Brain microvascular endothelial cell (primary cell): ENCODE results near the gene GAPDH.
A peak's percentile ranks its signal among the peaks of the same experiment; 100 is the strongest.

Experiments
- DNase-seq: peaks from one replicate; pipeline ENCODE4 v3.0.0-alpha.2; 2020
- H3K27ac ChIP-seq: fragments of 250-450 bp; sonication (Bioruptor Pico); 2 replicates; pipeline ENCODE4 v1.5.1; 2020; ENCODE audit warnings: mild to moderate bottlenecking, moderate library complexity
- H3K27me3 ChIP-seq: fragments of 250-450 bp; sonication (Bioruptor Pico); replicated peaks from 2 replicates; pipeline ENCODE4 v1.5.1; 2020; ENCODE audit warnings: mild to moderate bottlenecking
- H3K36me3 ChIP-seq: fragments of 250-450 bp; sonication (Bioruptor Pico); replicated peaks from 2 replicates; pipeline ENCODE4 v1.5.1; 2020; ENCODE audit warnings: mild to moderate bottlenecking
- H3K4me3 ChIP-seq: 2 replicates; pipeline ENCODE4 v1.5.1; 2011; ENCODE audit warnings: low read depth, mild to moderate bottlenecking, control low read depth, low read length, moderate library complexity
- in situ Hi-C: cut with HindIII; loops from 2 replicates; pipeline ENCODE4 v1.10.0; 2017; ENCODE audit warnings: low sequenced_read_pairs, low pct_ligation_motif_present
- TF ChIP-seq, protein P1 (sequence below): IDR thresholded peaks from 2 replicates; pipeline ENCODE4 v1.5.1; 2011; ENCODE audit warnings: low read depth, mild to moderate bottlenecking, moderate library complexity, low read length, control low read depth, inconsistent platforms; ENCODE audit errors: missing control alignments

The GAPDH gene

DNA sequence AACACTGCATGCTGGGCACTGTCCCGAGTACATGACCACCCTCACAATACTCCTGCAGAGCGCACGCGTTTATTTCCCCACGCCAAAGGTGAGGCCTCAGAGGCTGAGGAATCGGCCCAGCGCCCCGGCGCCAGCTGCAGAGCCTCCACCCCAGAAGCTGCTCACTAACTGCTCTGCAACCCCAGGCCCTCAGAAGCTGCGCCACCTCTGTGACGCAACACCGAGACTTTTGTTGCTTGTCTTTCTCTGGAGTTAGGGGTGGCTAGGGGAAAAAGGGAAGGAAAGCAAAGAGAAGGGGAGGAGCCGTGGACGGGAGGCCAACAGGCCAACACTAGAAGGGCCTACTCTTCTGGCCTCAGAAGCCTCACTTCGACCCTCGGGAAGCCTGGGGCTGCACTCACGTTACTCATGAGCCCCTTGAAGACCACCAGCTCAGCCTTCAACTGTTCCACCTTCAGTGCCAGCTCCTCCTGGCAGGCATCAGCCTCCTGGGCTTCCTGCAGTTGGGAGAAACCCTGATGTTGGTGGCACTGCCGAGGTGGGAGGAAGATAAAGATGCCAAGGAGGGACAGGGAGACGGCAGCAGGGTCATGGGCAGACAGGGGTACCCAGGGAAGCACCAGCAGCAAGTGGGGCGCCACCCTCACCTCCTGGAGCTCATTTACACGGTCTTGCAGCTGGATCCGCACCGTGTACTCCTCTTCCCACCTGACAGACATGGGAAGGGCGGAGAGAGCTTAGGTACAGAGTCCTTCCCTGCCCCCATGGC lies 16.2 kb downstream of the GAPDH start:
- H3K27ac ChIP-seq, result no peak overlapping the region
- no peaks in the 10 kb centered on the region for H3K27me3 ChIP-seq
- H3K36me3 ChIP-seq, result peaks cover 13% of the 10 kb centered on the region
- in situ Hi-C loops, result no loop called here
- H3K4me3 ChIP-seq, result no peak overlapping the region
- DNase-seq, result no peak
- TF ChIP-seq, protein P1, sequence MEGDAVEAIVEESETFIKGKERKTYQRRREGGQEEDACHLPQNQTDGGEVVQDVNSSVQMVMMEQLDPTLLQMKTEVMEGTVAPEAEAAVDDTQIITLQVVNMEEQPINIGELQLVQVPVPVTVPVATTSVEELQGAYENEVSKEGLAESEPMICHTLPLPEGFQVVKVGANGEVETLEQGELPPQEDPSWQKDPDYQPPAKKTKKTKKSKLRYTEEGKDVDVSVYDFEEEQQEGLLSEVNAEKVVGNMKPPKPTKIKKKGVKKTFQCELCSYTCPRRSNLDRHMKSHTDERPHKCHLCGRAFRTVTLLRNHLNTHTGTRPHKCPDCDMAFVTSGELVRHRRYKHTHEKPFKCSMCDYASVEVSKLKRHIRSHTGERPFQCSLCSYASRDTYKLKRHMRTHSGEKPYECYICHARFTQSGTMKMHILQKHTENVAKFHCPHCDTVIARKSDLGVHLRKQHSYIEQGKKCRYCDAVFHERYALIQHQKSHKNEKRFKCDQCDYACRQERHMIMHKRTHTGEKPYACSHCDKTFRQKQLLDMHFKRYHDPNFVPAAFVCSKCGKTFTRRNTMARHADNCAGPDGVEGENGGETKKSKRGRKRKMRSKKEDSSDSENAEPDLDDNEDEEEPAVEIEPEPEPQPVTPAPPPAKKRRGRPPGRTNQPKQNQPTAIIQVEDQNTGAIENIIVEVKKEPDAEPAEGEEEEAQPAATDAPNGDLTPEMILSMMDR, result no peak

DNA sequence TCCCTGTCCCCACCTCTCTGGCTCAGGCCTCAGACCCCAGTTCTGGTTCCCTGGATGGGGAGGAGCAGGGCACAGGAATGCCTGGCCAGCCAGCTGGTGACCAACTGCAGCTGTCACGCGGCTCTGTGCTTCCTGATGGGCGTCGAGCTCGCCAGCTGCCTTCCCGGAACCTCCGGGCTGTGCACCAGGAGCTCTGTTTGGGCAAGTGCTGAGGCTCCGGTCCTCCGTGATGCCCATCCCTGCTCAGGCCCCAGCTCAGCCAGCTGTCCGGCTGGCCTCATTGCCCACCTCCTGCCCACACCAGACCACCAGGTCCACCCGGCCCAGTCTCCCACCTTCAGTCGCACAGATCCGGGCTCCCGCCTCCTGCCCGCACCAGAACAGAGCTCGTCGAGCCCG lies 16.7 kb downstream of the GAPDH start:
- Histone ChIP-seq H3K36me3 (peaks cover 8% of the 10 kb centered on the region), H3K4me3 (no peak overlapping the region), H3K27me3 (no peaks in the 10 kb centered on the region), H3K27ac (peak overlapping the region; percentile 63)
- no peak for DNase-seq
- TF ChIP-seq, protein P1, result no peak
- in situ Hi-C loops, result no loop called here

DNA sequence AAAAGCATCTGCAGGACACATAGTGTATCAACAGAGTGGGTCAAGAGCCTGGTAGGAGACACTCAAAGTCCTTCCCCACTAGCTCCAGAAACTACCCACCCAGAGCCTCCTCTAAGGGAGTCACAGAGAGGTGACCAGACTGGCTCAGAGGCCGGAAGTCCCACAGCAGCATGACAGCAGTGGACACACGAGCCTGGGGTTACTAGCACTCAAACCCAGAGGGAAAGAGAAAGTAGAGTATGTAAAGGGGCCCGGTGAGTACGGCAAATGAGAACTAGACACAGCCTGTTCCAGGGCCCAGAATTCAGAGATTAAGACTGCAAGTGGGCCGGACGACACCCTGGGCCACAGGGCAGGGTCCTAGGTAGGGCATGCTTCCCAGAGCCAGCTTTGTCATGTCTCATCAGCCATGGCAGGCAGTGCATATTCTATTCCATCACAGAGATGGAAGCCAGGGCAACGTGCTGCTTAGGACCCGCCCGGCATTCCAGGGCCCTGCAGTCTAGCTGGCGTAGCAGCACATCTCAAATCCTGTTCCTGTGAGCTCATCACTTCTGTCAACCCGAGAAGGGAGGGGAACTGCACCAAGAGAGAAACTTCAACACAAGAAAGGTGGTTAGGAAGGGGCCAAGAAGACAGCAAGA lies 17.3 kb downstream of the GAPDH start:
- peak overlapping the region; percentile 4 for H3K4me3 ChIP-seq
- TF ChIP-seq, protein P1, result no peak
- peak; percentile 75 for DNase-seq
- in situ Hi-C loops, result no loop called here
- peak overlapping the region; percentile 63 for H3K27ac ChIP-seq
- H3K36me3 ChIP-seq, result peaks cover 10% of the 10 kb centered on the region
- no peaks in the 10 kb centered on the region for H3K27me3 ChIP-seq

DNA sequence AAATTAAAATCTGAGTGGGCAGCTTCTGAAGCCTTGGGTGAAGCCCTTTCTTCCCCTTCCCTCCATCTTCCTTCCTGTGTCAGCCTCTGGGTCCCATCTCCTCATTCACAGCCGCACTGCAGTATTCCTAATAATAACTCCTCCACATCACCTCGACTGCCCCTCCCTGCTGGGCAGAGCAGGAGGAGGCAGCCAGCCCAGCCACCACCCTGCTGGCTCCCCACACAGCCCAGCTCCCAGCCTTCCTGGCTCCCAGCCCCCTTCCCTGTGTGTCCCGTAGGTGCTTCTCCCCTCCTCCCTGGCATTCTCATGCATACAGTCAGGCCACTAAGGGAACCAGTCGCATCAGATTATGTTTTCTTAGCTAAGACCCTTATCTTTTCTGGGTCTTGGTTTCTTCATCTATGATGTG lies 17.8 kb downstream of the GAPDH start:
- Histone ChIP-seq H3K4me3 (peak overlapping the region; percentile 4), H3K36me3 (peaks cover 13% of the 10 kb centered on the region), H3K27me3 (no peaks in the 10 kb centered on the region), H3K27ac (peak overlapping the region; percentile 63)
- TF ChIP-seq, protein P1, result no peak
- in situ Hi-C loops, result no loop called here
- no peak for DNase-seq

DNA sequence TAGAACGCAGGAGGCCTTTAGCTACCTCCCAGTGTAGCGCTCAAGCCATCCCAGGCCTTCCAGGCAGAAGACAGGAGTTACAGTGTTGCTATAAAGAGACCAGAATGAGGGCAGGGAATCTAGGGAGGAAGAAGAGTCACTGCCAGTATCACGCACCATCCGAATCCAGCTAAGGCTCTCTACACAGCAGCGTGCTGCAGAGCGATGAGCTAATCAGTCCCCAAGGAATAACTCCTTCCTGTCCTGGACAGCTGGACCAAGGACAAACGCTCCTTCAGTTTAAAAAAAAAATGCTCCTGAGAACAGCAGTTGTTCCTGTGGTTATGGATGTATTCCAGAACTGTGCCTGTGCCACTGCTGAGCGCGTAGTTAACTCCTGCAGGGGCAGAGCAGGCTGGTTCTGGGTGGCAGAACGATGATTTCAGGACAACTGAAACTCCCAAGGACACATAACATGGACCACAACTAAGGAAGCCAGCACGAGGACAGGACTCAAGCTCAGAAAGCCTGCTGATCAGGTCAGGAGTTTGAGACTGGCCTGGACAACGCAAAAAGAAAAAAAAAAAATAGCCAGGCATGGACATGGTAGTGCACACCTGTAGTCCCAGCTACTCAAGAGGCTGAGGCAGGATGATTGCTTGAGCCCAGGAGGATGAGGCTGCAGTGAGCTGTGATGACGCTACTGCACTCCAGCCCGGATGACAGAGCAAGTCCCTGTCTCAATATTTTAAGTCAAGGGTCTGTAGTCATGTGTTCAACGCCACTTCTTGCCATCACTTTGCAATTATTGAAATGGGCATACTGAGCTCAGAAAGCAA lies 18.9 kb downstream of the GAPDH start:
- H3K4me3 ChIP-seq, result no peak overlapping the region
- in situ Hi-C loops, result no loop called here
- peak; percentile 80 for DNase-seq

More for the DNA sequence above, 18.9 kb downstream of the GAPDH start:
- TF ChIP-seq, protein P1, result no peak
- H3K36me3 ChIP-seq, result peaks cover 20% of the 10 kb centered on the region
- no peaks in the 10 kb centered on the region for H3K27me3 ChIP-seq
- peak overlapping the region; percentile 63 for H3K27ac ChIP-seq
